ENCODE measurements around the gene FAM219B.

Gene FAM219B

GRCh38 chr15:74857082-74857655 lies 49.5 kb downstream of the FAM219B start:
- TF ChIP-seq POLR2A (IDR thresholded peaks at IDR 0.05; ENCODE audit: low read length) (no peak), GATA1 (IDR thresholded peaks at IDR 0.05; ENCODE audit: low read depth, low read length) (no peak)
- peak; percentile 17 to 43 for DNase-seq

DNA sequence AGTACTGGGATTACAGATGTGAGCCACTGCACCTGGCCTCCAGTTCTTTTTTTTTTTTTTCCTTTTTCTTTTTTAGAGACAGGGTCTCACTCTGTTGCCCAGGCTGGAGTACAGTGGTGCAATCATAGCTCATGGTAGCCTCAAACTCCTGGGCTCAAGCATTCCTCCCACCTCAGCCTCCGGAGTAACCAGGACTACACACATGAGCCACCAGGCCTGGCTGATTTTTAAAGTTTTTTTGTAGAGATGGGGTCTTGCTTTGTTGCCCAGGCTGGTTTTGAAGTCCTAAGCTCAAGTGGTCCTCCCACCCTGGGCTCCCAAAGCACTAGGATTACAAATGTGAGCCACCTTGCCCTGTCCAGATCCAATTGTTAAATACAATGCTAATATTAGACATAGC lies 50.1 kb downstream of the FAM219B start:
- no peak for TF ChIP-seq POLR2A (IDR thresholded peaks at IDR 0.05; ENCODE audit: low read length)
- no peak for TF ChIP-seq GATA1 (IDR thresholded peaks at IDR 0.05; ENCODE audit: low read depth, low read length)
- no peak for DNase-seq

GRCh38 chr15:74855857-74856256 lies 50.8 kb downstream of the FAM219B start:
- no peak for TF ChIP-seq POLR2A (IDR thresholded peaks at IDR 0.05; ENCODE audit: low read length)
- TF ChIP-seq GATA1 (IDR thresholded peaks at IDR 0.05; ENCODE audit: low read depth, low read length), result no peak
- no peak for DNase-seq

- TF ChIP-seq GATA1 (IDR thresholded peaks at IDR 0.05; ENCODE audit: low read depth, low read length), result no peak
- DNase-seq, result no peak
Measured at GRCh38 chr15:74854453-74855022, 52.1 kb downstream of the FAM219B start.

DNA sequence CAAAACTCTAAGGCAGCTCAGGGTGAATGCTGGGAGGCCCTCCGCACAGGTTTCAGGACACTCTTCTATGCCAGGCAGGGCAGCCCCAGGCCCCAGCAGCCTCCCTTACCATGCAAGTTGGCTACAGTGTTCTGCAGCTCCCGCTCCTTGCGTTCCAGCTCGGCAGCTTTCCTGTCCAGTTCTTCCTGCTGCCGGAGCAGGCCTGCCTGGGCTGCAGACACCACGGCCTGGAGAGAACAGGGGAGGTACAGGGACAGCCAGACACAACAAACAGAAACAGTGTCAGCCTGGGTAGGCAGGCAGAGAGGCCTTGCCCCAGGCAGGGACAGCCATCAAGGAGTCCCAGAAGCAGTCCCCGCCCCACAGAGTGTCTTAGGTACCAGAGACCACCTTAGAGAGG lies 54.7 kb downstream of the FAM219B start:
- DNase-seq, result no peak
- TF ChIP-seq POLR2A (IDR thresholded peaks at IDR 0.05; ENCODE audit: low read length), result no peak
- no peak for TF ChIP-seq GATA1 (IDR thresholded peaks at IDR 0.05; ENCODE audit: low read depth, low read length)

DNA sequence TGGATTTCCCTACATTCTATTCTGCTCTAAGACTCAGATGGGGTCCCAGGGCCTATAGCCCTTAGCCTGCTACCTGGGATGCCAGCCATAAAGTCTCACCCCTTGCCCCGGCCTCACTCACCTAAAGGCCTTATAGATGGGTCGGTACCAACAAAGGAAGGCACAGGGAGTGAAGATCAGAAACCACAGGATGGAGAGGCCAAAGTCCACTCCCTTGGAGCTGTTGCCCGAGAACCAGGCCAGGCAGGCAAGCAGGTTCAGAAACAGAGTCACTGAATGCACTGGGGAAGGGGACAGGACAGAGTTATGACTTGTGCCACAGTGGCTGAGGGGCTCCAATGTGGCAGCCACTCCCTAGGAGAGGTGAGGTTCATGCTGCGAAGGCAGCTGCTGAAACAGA lies 56.3 kb downstream of the FAM219B start:
- no peak for DNase-seq
- TF ChIP-seq GATA1 (IDR thresholded peaks at IDR 0.05; ENCODE audit: low read depth, low read length) (no peak), POLR2A (IDR thresholded peaks at IDR 0.05; ENCODE audit: low read length) (no peak)

Data from erythroblast (primary cell).